NCI-H2029 treated with DMSO at 0.1 percent for 48 hours (cell line): Measurements from ENCODE around the gene TMEM179.
"Not testable (repeated sequence)": the region's sequence is repeated elsewhere in the genome, so short reads cannot be mapped to it uniquely, and the experiment has no call there.

Source experiments
- DNase-seq: peaks from one replicate; lab custom pipeline; 2025; lab: John Stamatoyannopoulos, UW

Gene TMEM179

DNA sequence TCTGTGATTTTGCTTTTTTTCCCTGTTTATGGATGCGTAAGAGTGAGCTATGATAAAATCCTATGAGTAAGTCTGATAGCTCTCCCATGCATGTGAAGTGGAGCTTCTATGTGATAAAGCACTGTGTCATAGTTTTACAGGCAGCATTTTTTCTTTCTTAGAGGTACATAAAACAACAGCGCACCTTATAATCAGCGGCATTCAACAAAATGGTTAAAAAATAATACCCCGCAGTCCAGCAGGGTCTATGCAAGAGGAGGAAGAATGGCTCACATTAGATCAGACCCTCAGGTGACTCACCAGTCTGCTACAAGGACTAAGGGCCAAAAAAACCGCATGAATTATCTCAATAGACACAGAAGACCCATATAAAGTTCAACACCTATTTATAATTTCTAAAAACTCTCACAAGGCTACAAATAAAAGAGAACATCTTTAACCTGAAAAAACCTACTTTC, 33.0 kb upstream of the TMEM179 start:
- DNase-seq = no peak

DNA sequence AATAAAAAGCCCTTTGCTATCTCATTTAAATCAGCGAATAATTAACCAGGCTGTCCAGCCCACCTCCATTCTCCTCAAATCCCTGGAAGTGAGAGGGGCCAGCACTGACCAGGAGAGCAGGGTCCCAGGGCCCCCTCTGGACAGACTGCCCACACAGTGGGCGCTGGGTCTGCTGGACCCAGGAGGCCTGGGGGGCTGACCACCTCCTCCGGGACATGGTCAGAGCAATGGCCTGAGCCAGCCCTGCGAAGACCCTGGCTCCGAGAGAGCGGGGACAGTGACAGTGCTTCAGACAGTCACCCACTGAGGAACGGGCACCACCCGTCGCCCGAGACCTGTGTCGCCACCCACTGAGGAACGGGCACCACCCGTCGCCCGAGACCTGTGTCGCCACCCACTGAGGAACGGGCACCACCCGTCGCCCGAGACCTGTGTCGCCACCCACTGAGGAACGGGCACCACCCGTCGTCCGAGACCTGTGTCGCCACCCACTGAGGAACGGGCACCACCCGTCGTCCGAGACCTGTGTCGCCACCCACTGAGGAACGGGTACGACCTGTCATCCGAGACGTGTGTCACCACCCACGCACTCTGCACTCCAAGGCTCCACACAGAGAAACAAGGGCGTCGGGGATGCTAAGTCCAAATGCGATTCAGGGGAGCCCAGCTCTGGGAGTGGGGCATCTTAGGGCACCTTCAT, 32.4 kb upstream of the TMEM179 start:
- not testable (repeated sequence) for DNase-seq

DNA sequence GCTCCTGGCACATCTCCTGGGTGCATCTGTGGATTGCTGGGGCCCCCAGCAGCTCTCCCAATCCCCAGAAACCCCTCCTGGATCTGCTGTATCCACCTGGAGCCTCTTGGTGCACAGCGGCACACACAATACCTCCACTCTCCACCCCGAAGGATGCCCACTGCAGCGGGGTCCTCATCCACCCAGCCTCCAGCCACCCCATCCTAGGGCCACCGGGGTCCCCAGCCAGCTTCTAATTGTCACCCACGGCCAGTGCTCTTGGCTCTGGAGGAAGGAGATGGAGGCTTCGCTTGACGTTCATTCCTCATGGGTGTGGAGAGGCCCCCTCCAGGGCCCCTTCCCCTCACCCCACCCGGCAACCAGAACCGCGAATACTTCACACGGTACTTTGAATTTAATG, 31.6 kb upstream of the TMEM179 start:
- DNase-seq = no peak

DNA sequence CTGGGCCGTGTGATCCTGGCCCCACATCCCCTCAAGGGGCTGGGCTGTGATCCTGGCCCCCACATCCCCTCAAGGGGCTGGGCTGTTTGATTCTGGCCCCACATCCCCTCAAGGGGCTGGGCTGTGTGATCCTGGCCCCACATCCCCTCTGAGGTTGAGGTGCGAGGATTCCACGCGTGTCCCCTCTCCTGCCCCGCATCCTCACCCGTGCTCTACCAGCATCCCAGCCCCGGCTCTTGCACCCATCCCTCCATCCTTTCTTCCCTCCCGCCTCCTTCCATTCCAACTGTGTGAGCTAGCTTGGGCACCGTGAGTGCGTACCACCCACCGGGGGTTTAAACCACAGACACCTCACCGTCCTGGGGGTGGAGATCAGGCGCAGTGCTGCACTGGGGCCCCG, 31.1 kb upstream of the TMEM179 start:
- no peak for DNase-seq

DNA sequence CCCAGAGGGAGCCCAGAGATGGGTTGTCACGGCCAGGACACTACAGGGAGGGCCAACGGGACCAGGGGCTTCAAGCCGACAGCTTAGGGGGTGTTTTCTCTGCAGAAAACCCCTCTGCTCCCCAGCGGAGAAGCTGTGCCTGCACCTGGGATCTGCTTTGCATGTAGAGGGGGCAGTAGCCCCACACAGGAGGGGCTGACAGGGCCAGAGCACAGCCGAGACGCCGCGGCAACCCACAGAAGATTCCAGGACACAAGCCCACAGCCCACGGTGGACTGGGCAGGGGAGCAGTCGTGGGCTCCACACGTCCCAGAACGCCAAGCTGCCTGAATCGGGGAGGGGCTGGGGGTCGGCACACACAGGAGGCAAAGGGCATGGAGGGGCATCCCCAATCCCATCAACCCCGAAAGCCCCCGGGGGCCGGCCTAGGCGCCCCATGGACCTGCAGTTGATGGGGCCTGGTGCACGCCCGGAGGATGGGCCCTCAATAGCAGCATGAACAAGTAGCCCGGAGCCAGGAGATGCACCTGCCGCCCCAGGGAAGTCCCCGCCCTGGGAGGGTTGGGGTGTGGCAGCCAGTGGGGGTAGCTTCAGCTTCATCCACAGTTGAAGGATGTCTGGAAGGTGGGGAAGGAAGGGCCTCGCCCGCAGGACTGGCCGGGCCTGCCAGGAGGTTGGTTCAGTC, 30.5 kb upstream of the TMEM179 start:
- no peak for DNase-seq

DNA sequence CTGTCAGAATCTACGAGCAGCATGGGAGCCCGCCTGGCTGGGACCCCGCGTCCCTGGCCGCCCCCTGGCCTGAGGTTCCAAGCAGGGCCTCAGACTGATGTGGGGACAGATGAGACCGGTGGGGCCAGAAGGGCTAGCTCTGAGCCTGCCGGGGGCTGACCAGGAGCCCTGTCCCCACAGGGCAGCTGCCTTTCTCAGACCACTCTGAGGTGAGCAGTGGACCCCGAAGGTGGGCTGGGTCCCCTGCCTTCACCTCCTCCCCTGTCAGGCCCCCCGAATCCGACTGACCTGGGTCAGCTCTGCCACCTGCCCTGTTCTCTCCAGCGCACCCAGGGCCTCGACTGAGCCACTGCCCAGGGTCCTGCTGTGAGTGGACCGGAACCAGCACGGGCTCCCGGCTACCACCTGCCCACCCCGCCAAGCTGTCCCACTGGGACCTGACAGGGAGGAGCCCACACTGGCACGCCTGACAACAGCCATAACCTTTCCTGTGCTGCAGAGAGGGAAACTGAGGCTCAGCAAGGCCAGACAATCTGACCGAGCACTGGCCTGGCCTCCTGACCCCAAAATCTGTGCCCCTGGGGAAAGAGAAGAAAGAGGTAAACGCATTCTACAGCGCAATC, 29.7 kb upstream of the TMEM179 start:
- no peak for DNase-seq

DNA sequence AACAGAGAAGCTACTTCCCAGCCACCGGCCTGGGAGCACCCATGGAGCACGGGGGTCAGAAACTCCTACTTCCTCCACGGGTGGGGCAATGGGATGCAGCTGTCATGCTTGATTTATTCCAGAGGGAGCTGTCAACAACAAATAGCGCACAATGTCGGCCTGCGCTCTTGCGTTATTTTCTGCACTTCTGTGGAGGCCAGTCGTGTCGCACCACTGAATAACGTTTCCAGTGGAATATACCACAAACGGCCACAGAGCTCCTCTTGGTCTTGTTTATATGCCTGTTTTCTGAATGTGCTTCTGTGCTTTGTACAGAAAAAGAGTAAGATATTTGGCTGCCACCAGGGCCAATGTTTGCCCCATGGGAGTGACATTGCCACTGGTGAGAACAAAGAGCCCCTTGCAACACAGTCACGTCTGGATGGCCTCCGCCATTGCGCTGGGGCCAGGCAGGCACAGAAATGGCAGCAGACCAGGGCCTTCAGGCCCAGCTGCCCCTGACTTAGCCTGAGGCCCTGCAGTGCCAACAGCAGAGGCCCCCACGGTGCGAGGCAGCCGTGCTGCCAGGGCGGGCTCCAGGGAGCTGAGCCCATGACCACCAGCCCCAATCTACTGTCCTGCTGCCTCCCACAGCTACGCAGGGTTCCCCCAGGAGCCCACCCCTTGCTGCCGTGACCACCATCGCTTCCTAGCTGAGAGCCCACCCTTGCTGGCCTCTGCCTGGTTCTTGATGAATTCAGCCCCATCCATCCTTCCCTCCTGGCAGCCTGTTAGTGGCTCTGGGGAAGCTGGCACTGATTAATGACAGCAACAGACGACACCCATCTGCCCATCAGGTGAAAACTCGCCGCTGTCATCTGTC, 28.9 kb upstream of the TMEM179 start:
- no peak for DNase-seq

DNA sequence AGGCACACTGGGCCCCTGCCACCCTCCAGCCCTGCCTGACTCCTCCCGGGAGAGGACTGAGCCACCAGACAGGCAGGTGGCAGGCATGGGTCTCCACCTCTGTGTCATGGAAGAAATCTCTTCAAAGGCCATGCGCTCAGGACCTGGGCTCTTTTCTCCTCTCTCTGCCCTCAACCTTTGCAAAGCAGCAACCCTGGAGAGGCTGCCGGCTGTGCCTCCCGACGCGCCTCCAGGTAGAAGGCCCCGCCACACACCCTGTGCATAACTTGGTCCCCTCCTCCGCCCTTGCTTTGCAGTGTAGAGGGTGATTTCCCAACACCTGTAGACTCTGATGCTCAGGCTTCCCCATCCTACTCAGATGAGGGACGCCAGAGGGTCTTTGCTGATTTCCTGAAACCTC, 28.2 kb upstream of the TMEM179 start:
- DNase-seq = no peak

DNA sequence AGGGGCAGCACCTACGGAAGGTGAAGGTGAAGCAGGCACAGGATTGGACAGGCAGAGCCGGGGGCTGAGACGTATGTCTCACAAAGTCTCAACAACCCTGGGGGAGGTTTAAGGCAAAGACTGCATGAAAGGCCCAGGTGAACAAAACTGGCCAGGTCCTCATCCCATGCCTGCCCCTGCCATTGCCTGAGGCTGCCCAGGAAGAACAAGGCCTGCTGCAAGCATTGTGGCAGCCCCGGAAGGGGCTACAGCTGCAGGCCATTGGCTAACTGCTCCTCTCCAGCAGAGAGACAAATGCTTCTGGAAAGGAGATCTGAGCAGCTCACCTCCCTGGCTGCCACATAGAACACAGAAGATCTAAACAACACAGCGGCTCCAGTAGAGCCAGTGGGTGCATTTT, 20.4 kb upstream of the TMEM179 start:
- DNase-seq = no peak

DNA sequence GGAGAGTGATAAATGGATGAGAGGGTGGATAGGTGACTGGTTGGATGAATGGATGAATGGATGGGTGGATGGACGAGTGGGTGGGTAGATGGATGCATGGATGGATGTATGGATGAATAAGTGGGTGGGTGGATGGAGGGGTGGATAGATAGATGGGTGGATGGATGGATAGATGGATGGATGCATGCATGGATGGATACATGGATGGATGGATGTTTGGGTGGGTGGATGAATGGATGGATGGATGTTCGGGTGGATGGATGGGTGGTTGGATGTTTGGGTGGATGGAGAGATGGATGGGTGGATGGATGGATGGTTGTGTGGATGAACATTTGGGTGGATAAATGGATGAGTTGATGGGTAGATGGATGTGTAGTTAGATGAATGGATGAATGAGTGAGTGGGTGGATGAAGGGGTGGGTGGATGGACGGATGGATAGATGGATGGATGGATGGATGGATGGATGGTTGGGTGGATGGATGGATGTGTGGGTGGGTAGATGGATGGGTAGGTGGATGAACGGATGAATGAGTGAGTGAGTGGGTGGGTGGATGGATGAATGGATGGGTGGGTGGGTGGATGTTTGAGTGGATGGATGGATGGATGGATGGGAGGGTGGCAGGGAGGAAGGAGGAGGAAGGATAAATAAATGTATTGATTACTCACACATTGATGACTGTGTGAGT, 9.7 kb upstream of the TMEM179 start:
- no peak for DNase-seq

DNA sequence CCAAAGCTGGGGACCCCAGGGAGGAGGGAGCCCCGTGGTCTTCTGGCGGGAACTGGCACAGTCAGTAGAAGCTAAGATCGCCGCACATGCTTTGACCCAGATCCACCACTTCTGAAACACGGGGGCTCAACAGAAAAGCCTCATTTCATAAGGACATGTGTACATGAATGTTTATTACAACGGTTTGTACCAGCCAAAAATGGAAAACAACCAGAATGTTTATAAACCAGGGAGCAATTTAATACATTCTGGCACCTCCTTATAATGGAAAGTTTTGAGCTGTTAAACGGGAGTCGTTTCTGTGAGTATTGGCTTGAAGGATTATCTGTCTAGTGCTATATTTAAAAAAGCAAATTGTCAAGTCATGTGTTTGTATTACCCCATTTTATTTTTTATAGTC, 7.3 kb upstream of the TMEM179 start:
- no peak for DNase-seq

DNA sequence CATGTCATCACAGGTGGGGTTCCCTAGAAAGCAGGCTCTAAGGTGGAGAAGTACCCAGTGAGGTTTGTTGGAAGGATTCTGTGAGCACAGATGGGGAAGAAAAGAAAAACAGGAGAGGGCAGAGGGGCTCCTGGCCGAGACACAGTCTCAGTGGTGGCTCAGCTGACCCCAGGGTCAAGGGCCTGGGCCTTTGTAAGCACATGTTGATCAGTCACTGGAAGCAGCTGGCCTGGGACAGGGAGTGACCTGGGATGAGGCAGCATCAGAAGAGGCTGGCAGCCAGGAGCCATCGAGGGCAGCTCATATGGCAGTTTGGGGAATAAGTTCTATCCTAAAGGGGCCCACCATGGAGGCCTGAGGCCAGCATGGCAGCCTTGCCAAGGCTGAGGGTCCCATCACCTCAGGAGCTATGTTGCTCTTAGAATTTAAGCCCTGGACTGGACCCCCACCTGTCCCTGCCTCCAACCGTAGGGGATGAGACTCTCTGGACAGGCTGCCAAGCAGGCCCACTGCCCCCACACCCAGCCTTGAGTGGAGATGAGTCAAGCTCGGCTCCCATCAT, 6.3 kb upstream of the TMEM179 start:
- no peak for DNase-seq

DNA sequence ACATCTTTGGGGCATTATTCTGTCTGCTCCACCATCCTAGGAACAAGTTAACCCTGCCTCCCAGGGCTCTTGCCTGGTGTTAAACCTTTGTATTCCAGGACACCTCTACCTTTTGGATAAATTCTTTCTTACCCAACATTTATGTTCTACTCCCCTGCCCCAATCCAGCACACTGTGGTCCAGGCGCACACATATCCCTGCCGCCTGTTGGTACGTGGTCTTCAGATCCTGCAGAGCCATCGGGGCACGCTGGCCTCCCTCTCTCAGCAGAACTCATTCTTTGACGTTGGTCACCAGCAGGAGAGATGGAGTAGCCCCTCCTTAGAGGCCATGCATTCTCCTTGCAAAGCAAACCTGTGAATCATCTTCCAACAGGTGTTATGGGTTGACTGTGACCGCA, 5.1 kb upstream of the TMEM179 start:
- DNase-seq = no peak

DNA sequence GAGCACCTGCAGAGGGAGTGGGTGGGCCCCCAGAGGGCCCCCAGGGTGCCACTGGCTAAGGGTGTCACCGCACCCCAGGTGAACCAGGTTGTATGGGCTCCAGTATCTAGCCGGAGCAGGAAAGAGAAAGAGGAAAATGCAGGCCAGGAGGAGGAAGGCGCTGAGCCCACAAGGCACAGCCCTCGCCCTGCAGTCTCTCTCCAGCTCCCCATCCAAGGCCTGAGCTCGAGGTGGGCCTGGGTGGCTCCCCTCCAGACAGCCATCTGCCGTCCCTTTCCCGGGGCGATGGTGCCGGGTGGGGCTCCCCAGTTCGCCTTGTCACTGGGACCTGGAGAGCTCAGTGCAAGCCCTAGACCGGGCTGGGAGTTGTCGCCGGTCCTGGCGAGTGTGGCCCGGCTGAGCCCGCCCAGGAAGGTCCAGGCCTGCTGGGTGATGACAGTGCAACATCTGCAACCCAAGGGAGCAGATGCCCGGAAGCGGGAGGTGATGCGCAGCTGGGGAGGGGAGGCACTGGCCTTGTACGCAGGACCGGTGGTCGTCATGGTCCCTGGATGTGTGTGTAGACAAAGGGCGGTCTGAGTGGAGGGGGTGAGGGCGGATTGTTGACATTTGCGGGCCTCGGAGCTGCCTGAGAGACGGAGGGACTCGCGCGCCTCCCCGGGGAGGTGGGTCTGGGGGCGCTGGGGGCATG, 716 bp downstream of the TMEM179 start:
- no peak for DNase-seq

DNA sequence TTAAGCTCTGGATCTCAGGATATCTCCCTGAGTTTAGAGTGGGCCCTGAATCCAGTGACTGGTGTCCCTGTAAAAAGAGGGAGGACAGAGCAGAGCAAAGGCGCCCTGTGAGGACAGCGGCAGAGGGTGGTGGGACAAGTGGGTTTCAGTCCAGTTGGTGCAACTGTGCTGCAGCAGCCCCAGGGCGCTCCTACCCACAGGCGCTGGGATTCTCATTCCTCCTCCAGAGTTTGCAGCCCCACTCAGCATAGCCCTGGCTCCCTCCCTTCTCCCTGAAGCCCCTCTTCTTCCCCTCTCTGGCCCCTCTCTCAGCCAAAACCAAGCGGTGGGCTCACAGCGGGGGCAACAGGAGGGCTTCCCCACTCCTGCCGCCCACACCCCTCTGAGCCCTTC, 1.6 kb downstream of the TMEM179 start:
- no peak for DNase-seq

DNA sequence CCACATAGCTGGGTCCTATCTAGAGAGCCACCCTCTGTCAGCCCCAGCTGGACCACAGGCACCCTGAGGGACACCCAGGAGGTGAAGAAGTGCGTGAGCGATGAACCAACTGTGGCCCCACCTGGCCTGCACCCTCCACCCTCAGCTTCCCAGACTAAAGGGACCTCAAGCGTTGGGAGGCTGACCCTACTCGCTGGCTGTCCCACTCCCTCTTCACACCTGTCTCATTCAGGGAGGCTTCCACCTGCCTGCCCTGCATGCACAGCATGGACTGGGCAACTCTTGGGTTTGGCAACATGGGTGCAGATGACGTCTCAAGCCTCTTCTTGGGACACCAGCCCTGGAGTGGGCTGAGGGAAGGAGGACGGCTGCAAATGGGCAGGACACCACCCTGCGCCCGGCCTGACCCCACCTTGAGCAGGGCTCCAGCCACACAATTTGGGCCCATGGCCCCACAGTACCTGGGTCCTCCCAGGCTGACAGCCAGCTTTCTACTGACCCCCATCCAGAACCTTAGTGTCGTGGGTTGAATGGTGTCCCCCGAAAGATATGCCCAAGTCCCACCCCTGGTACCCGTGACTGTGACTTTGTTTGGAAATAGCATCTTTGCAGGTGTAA, 2.1 kb downstream of the TMEM179 start:
- DNase-seq = no peak

DNA sequence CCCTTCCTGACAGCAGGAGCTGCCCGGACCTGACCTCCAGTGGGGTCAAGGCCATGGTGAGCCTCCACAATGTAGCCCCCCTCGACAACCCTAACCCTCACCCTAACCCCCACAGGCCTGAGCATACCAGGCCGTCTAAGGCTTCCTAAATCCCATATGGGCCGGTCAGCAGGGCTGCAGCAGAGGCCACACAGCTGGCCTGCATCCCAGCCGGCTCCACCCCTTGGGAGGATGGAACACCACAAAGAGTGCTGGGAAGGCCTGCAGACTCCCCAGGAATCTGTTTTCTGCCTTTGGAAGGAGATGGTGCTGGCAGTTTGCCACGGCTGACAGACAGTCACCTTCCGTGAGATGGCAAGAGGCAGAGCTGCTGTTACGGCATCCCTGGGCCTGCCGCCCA, 2.8 kb downstream of the TMEM179 start:
- DNase-seq = no peak

DNA sequence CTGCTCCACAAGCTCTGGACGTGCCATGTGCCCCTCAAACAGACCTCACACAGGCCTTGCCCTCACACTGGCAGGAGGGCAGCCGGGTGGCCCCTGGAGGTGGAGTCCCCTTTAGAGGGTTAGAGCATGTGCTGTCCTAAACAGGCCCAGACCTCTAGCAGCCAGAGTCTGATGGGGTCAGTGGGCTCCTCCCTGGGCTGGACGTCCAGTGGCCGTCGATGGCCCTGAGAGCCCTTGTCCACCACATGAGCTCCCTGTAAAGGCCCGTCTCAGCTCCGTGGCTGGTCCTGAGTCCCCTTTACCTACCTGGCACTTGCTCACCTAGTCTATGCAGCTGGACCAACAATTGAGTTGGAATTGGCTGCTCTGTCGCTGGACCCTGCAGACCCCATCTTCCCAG, 3.8 kb downstream of the TMEM179 start:
- DNase-seq = no peak

DNA sequence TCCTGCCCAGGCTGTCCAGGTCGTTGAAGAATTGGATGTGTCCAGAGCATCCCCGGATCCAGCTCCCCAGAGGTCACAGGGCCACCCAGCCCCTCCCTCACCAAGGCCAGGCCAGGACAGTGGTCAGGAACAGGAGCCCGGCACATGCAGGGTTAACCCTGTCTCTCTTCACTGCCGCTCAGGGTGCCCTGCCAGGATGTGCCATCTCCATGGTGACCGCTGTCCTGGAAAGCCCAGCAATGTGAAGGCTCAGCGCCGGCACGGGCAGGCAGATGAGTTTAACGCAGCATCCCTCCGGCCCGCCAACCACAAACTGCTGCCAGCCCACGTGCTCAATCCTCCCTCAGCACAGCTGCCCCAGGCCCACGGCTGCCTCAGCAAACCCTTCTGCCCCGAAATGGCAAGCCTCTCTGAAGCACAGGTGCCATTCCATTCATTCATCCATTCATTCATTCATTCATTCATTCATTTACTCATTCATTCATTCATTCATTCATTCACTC, 4.4 kb downstream of the TMEM179 start:
- no peak for DNase-seq

DNA sequence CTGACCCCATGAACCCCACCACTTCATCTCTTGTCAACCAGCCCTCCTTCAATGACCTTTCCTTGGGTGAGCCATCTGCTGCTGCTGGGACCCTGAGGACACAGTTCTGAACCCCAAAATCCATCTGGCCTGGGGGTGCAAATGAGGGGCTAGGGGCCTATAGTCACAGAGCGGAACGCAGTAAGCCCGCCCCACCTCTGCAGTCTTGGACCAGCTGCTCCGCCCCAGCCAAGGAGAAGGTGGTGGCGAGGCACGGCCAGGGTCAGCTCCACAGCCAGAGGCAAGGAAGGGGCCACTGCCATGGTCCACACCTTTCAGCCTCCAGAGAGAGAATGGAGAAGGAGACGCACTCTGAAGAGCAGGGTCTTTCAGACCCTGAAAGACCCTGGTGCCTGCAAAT, 5.1 kb downstream of the TMEM179 start:
- no peak for DNase-seq
